GM23338 (cell line): ENCODE data around the gene LTBP3. TPM values are rescaled to one million over a fixed set of nuclear protein-coding genes. Genes with fewer than 3 reads are reported as not detected.
A peak's percentile ranks its signal among the peaks of the same experiment; 100 is the strongest.

Experiments
- ATAC-seq: fragments of 200-7000 bp; cut with Tn5 transposase; 3 replicates; pipeline ENCODE4 v1.9.1; 2020
- DNase-seq: peaks from one replicate; pipeline ENCODE4 v3.0.0-alpha.2; 2015; ENCODE audit warnings: low spot score
- H2AFZ ChIP-seq: fragments of 200-600 bp; sonication (generic); 2 replicates; pipeline ENCODE4 v1.8.0; 2016; ENCODE audit warnings: antibody characterized with exemption, mild to moderate bottlenecking, moderate library complexity
- H3F3A ChIP-seq: fragments of 200-600 bp; sonication (generic); replicated peaks from 2 replicates; pipeline ENCODE4 v1.8.0; 2017; ENCODE audit warnings: antibody characterized with exemption, mixed run types, low read depth
- H3K27ac ChIP-seq: fragments of 200-600 bp; sonication (generic); 2 replicates; pipeline ENCODE4 v1.6.1; 2016; ENCODE audit warnings: low read depth
- H3K27me3 ChIP-seq: fragments of 200-600 bp; sonication (generic); 2 replicates; pipeline ENCODE4 v1.8.0; 2016; ENCODE audit warnings: mild to moderate bottlenecking, mixed run types, moderate library complexity; ENCODE audit not compliant: insufficient read depth
- H3K36me3 ChIP-seq: fragments of 200-600 bp; sonication (generic); 2 replicates; pipeline ENCODE4 v1.8.0; 2016; ENCODE audit warnings: mild to moderate bottlenecking; ENCODE audit not compliant: insufficient read depth
- H3K4me1 ChIP-seq: fragments of 200-600 bp; sonication (generic); 2 replicates; pipeline ENCODE4 v1.8.0; 2016; ENCODE audit warnings: mild to moderate bottlenecking, moderate library complexity; ENCODE audit not compliant: insufficient read depth
- H3K4me2 ChIP-seq: fragments of 200-600 bp; sonication (generic); 2 replicates; pipeline ENCODE4 v1.7.1; 2017; ENCODE audit warnings: mixed run types
- H3K4me3 ChIP-seq: fragments of 200-600 bp; sonication (generic); 2 replicates; pipeline ENCODE4 v1.6.1; 2016; ENCODE audit warnings: mixed run types
- H3K79me2 ChIP-seq: fragments of 200-600 bp; sonication (generic); replicated peaks from 2 replicates; pipeline ENCODE4 v1.8.0; 2017; ENCODE audit warnings: mild to moderate bottlenecking; ENCODE audit not compliant: insufficient read depth
- H3K9me2 ChIP-seq: fragments of 200-600 bp; sonication (generic); 2 replicates; pipeline ENCODE4 v1.8.0; 2017; ENCODE audit not compliant: insufficient read depth
- H4K20me1 ChIP-seq: fragments of 200-600 bp; sonication (generic); replicated peaks from 2 replicates; pipeline ENCODE4 v1.8.0; 2017; ENCODE audit warnings: mild to moderate bottlenecking; ENCODE audit not compliant: insufficient read depth
- H3K27ac Mint-ChIP-seq: 2 replicates; pipeline ENCODE4 v1.8.0; 2020; ENCODE audit warnings: inconsistent platforms, mild to moderate bottlenecking, moderate library complexity, mixed read lengths
- H3K27me3 Mint-ChIP-seq: 3 replicates; pipeline ENCODE4 v1.8.0; 2022; ENCODE audit warnings: low read depth, mild to moderate bottlenecking, moderate library complexity, mixed read lengths, inconsistent platforms; ENCODE audit not compliant: insufficient read depth, poor library complexity
- H3K36me3 Mint-ChIP-seq: 3 replicates; pipeline ENCODE4 v1.8.0; 2021; ENCODE audit warnings: low read depth, mild to moderate bottlenecking, inconsistent platforms, moderate library complexity, mixed read lengths
- H3K4me1 Mint-ChIP-seq: 3 replicates; pipeline ENCODE4 v1.8.0; 2020; ENCODE audit warnings: mild to moderate bottlenecking, inconsistent platforms, mixed read lengths
- H3K4me3 Mint-ChIP-seq: 3 replicates; pipeline ENCODE4 v1.8.0; 2021; ENCODE audit warnings: moderate library complexity, mild to moderate bottlenecking, inconsistent platforms, mixed read lengths
- H3K9me3 Mint-ChIP-seq: 3 replicates; pipeline ENCODE4 v1.8.0; 2020; ENCODE audit warnings: moderate library complexity, mild to moderate bottlenecking, inconsistent platforms, mixed read lengths
- CREB1 ChIP-seq: fragments of 250-450 bp; sonication (Bioruptor Pico); IDR thresholded peaks from 2 replicates; pipeline ENCODE4 v1.5.0; 2020; ENCODE audit warnings: low read depth, mild to moderate bottlenecking, moderate library complexity
- ETS1 ChIP-seq: IDR thresholded peaks from 2 replicates; pipeline ENCODE4 v1.6.1; 2016; ENCODE audit warnings: antibody characterized with exemption
- EZH2 ChIP-seq: fragments of 200-600 bp; sonication (generic); IDR thresholded peaks from one replicate; pipeline ENCODE4 v1.8.0; 2017; ENCODE audit warnings: antibody characterized with exemption, mild to moderate bottlenecking, low read depth; ENCODE audit not compliant: unreplicated experiment
- EZH2phosphoT487 ChIP-seq: fragments of 200-600 bp; sonication (generic); IDR thresholded peaks from one replicate; pipeline ENCODE4 v1.8.1; 2018; ENCODE audit warnings: antibody characterized with exemption; ENCODE audit not compliant: unreplicated experiment
- JUNB ChIP-seq: IDR thresholded peaks from one replicate; pipeline ENCODE4 v1.6.1; 2016; ENCODE audit warnings: antibody characterized with exemption; ENCODE audit not compliant: unreplicated experiment
- NANOG ChIP-seq: IDR thresholded peaks from 2 replicates; pipeline ENCODE4 v1.6.1; 2016; ENCODE audit warnings: antibody characterized with exemption, borderline replicate concordance
- POLR2AphosphoS5 ChIP-seq: IDR thresholded peaks from 2 replicates; pipeline ENCODE4 v1.6.1; 2016; ENCODE audit warnings: antibody characterized with exemption, low read depth
- STAT1 ChIP-seq: IDR thresholded peaks from one replicate; pipeline ENCODE4 v1.6.1; 2016; ENCODE audit warnings: antibody characterized with exemption; ENCODE audit not compliant: unreplicated experiment
- ZNF114 ChIP-seq: fragments of 250-450 bp; sonication (Bioruptor Pico); IDR thresholded peaks from 2 replicates; pipeline ENCODE4 v1.5.0; 2020; ENCODE audit warnings: mild to moderate bottlenecking, moderate library complexity
- ZNF331 ChIP-seq: fragments of 250-450 bp; sonication (Bioruptor Pico); IDR thresholded peaks from 2 replicates; pipeline ENCODE4 v1.5.0; 2020; ENCODE audit warnings: low read depth, mild to moderate bottlenecking, moderate library complexity
- ZNF462 ChIP-seq: fragments of 250-450 bp; sonication (Bioruptor Pico); IDR thresholded peaks from 2 replicates; pipeline ENCODE4 v1.5.0; 2020; ENCODE audit warnings: mild to moderate bottlenecking, moderate library complexity
- polyA plus RNA-seq: library from polyadenylated mRNA; unstranded; fragments of >200 nt; fragmentation: Nextera tagmentation; extraction: Ambion mirVana; gene quantifications from 2 replicates; pipeline ENCODE4 v1.2.1, GENCODE V29; 2016
- total RNA-seq: library from RNA; depleted of rRNA; stranded (reverse); fragments of >200 nt; shearing (Covaris generic); gene quantifications from 2 replicates; pipeline ENCODE4 v1.2.3, GENCODE V29; 2014
- TF ChIP-seq, protein P1 (sequence below): IDR thresholded peaks from one replicate; pipeline ENCODE4 v1.6.1; 2018; ENCODE audit warnings: antibody characterized with exemption; ENCODE audit not compliant: unreplicated experiment
- TF ChIP-seq, protein P2 (sequence below), 2 experiments: fragments of 200-600 bp in 1 of 2; sonication (generic) in 1 of 2; conservative IDR thresholded peaks; 2 replicates each; pipeline versions ENCODE4 v1.5.1 to v1.6.1; 2016 to 2017; ENCODE audit warnings: antibody characterized with exemption in 2 of 2, low read depth in 2 of 2, mild to moderate bottlenecking in 2 of 2, moderate library complexity in 1 of 2

LTBP3 gene
- total and polyA plus RNA-seq, 2 experiments from 2014 or later, result 9.5 to 29.2 TPM

- TF ChIP-seq POLR2AphosphoS5 (no peak), CREB1 (CRISPR knock-in tag) (no peak), JUNB (no peak), NANOG (no peak), EZH2 (no peak)
These were observed 20.4 kb downstream of the LTBP3 start (continued) for GRCh38 chr11:65537620-65538231.

DNA sequence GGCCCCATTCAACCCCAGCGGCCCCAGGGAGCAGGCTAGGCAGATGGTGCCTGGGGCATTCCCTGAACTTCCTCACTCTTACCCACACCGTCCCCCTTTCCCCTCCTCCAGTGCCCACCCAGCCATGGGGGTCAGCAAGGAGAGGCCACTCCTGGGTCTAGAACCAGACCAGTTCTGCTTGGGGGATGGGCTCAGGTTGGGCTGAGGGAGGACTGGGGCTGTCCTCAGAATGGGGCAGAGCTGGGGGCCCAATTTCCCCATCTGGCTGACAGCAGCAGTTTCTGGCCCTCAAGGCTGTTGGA lies 20.9 kb downstream of the LTBP3 start:
- Histone ChIP-seq H3K36me3 (no peaks in the 10 kb centered on the region; the same call in 1 of the 2 replicates), H3K27me3 (peaks cover 27% of the 10 kb centered on the region), H3K4me2 (no peak overlapping the region), H3K9me2 (no peaks in the 10 kb centered on the region), H3K27ac (no peak overlapping the region), H3K4me1 (peaks cover 5% of the 10 kb centered on the region; the same call in 1 of the 2 replicates), H4K20me1 (no peaks in the 10 kb centered on the region; the same call in 1 of the 2 replicates), H3K4me3 (no peak overlapping the region), H2AFZ (no peak overlapping the region), H3K79me2 (no peaks in the 10 kb centered on the region), H3F3A (peaks cover 33% of the 10 kb centered on the region; the same call in 1 of the 2 replicates)
- Mint-ChIP-seq H3K9me3 (no peaks in the 10 kb centered on the region), H3K36me3 (peaks cover 11% of the 10 kb centered on the region), H3K4me1 (0 out of 3 replicates have a peak, but pooled peaks cover 2% of the 10 kb centered on the region), H3K27me3 (peaks cover 20% of the 10 kb centered on the region), H3K27ac (no peak overlapping the region), H3K4me3 (peak overlapping the region; percentile 44; the same call in 1 of the 3 replicates)
- DNase-seq, result no peak
- ATAC-seq, result no peak
- TF ChIP-seq JUNB (no peak), STAT1 (no peak), POLR2AphosphoS5 (no peak), EZH2phosphoT487 (no peak), CREB1 (CRISPR knock-in tag) (no peak), ETS1 (no peak), ZNF114 (CRISPR knock-in tag) (no peak), ZNF331 (CRISPR knock-in tag) (no peak), ZNF462 (CRISPR knock-in tag) (no peak)
- TF ChIP-seq, protein P1, sequence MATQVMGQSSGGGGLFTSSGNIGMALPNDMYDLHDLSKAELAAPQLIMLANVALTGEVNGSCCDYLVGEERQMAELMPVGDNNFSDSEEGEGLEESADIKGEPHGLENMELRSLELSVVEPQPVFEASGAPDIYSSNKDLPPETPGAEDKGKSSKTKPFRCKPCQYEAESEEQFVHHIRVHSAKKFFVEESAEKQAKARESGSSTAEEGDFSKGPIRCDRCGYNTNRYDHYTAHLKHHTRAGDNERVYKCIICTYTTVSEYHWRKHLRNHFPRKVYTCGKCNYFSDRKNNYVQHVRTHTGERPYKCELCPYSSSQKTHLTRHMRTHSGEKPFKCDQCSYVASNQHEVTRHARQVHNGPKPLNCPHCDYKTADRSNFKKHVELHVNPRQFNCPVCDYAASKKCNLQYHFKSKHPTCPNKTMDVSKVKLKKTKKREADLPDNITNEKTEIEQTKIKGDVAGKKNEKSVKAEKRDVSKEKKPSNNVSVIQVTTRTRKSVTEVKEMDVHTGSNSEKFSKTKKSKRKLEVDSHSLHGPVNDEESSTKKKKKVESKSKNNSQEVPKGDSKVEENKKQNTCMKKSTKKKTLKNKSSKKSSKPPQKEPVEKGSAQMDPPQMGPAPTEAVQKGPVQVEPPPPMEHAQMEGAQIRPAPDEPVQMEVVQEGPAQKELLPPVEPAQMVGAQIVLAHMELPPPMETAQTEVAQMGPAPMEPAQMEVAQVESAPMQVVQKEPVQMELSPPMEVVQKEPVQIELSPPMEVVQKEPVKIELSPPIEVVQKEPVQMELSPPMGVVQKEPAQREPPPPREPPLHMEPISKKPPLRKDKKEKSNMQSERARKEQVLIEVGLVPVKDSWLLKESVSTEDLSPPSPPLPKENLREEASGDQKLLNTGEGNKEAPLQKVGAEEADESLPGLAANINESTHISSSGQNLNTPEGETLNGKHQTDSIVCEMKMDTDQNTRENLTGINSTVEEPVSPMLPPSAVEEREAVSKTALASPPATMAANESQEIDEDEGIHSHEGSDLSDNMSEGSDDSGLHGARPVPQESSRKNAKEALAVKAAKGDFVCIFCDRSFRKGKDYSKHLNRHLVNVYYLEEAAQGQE, result no peak
- TF ChIP-seq, protein P2, sequence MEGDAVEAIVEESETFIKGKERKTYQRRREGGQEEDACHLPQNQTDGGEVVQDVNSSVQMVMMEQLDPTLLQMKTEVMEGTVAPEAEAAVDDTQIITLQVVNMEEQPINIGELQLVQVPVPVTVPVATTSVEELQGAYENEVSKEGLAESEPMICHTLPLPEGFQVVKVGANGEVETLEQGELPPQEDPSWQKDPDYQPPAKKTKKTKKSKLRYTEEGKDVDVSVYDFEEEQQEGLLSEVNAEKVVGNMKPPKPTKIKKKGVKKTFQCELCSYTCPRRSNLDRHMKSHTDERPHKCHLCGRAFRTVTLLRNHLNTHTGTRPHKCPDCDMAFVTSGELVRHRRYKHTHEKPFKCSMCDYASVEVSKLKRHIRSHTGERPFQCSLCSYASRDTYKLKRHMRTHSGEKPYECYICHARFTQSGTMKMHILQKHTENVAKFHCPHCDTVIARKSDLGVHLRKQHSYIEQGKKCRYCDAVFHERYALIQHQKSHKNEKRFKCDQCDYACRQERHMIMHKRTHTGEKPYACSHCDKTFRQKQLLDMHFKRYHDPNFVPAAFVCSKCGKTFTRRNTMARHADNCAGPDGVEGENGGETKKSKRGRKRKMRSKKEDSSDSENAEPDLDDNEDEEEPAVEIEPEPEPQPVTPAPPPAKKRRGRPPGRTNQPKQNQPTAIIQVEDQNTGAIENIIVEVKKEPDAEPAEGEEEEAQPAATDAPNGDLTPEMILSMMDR (conservative IDR thresholded peaks at IDR 0.05; ENCODE audit: low read depth in 2 of 2), result no peak
